Kidney (tissue), 14 donors: Measurements from ENCODE around the gene CACNG3. TPM values are rescaled to one million over a fixed set of nuclear protein-coding genes. Genes with fewer than 3 reads are reported as not detected.
"Not testable (repeated sequence)": the region's sequence is repeated elsewhere in the genome, so short reads cannot be mapped to it uniquely, and the experiment has no call there.

Source experiments
- DNase-seq, 5 donors: peaks; one replicate each; pipeline ENCODE4 v3.0.0-alpha.2; 2013 to 2020
- FAIRE-seq: peaks from 2 replicates; lab custom pipeline; 2012; peaks lifted over from hg19 to GRCh38; lab: Jason Lieb, UNC
- H3K27ac ChIP-seq, 2 donors: one replicate each; pipeline ENCODE4 v1.7.0; 2013; ENCODE audit warnings: low read depth in 2 of 2, low read length in 2 of 2, inconsistent platforms in 1 of 2
- H3K27me3 ChIP-seq: one replicate; pipeline ENCODE4 v1.7.1; 2013; ENCODE audit warnings: low read length, inconsistent platforms; ENCODE audit not compliant: control insufficient read depth, insufficient read depth
- H3K36me3 ChIP-seq, 3 donors: one replicate each; pipeline versions ENCODE4 v1.7.0 to v1.7.1; 2013; ENCODE audit warnings: low read length in 3 of 3, control low read depth in 1 of 3, inconsistent platforms in 1 of 3; ENCODE audit not compliant: insufficient read depth in 3 of 3, control insufficient read depth in 2 of 3
- H3K4me1 ChIP-seq, 3 donors: one replicate each; pipeline versions ENCODE4 v1.7.0 to v1.7.1; 2013; ENCODE audit warnings: low read length in 3 of 3, inconsistent platforms in 1 of 3, low read depth in 1 of 3; ENCODE audit not compliant: control insufficient read depth in 2 of 3, insufficient read depth in 2 of 3
- H3K4me3 ChIP-seq, 3 donors: one replicate each; pipeline versions ENCODE4 v1.7.0 to v1.8.1; 2013; ENCODE audit warnings: low read length in 3 of 3, control low read depth in 1 of 3, inconsistent platforms in 1 of 3
- H3K9ac ChIP-seq, 3 donors: one replicate each; pipeline versions ENCODE4 v1.7.0 to v1.7.1; 2013; ENCODE audit warnings: low read length in 3 of 3, control low read depth in 1 of 3, inconsistent platforms in 1 of 3
- H3K9me3 ChIP-seq, 3 donors: one replicate each; pipeline versions ENCODE4 v1.7.0 to v1.7.1; 2013; ENCODE audit warnings: low read length in 3 of 3, control low read depth in 1 of 3, inconsistent platforms in 1 of 3; ENCODE audit not compliant: control insufficient read depth in 2 of 3, insufficient read depth in 1 of 3
- CTCF ChIP-seq: IDR thresholded peaks from 3 replicates; pipeline ENCODE4 v1.5.1; 2012; ENCODE audit warnings: mild to moderate bottlenecking, moderate library complexity, borderline replicate concordance; ENCODE audit not compliant: insufficient read depth; ENCODE audit errors: extremely low read depth
- intact Hi-C: fragments of 100-400 bp; cut with DNase I; formaldehyde crosslinking; loops from one replicate; pipeline ENCODE4 v1.11.1; 2022
- polyA plus RNA-seq: library from polyadenylated mRNA; stranded (reverse); fragments of 350-450 nt; fragmentation: Illumina TruSeq; extraction: RNeasy Lipid Tissue Mini Kit (QIAGEN cat#74804); gene quantifications from one replicate; pipeline ENCODE4 v1.2.3, GENCODE V29; 2014; ENCODE audit warnings: low read depth, low replicate concordance; ENCODE audit not compliant: insufficient read depth
- total RNA-seq: library from RNA; stranded (reverse); fragmentation: NEBNext Ultra II Directional; extraction: Animal tissue kit (Norgen Biotek cat#: 25700); gene quantifications from one replicate; pipeline ENCODE4 v1.2.1, GENCODE V29; 2021
- donor health status: control.
- donor health status: control.
- donor health status: control.
- donor health status: control.
- donor health status: control.
- donor health status: DM: yes; HTN: yes; CAD: no.
- donor health status: Normal renal cell carcinoma (clear cell type).

Gene CACNG3
- total and polyA plus RNA-seq, 2 donors from 2014 or later = not detected

- no peak overlapping the region for H3K27ac ChIP-seq
- no peaks in the 10 kb centered on the region for H3K4me1 ChIP-seq
- no peaks in the 10 kb centered on the region for H3K27me3 ChIP-seq
- H3K4me3 ChIP-seq = no peak overlapping the region
- no peaks in the 10 kb centered on the region for H3K36me3 ChIP-seq
- H3K9ac ChIP-seq = no peak overlapping the region
- DNase-seq (no peak), FAIRE-seq (no peak)
- no peak for TF ChIP-seq CTCF
- intact Hi-C loops = no loop called here
- peaks cover 0 to 5% (median 0%) of the 10 kb centered on the region in 3 donors for H3K9me3 ChIP-seq
Observed at GRCh38 chr16:24235806-24236205, 20.3 kb upstream of the CACNG3 start.

GRCh38 chr16:24238846-24239245, 17.3 kb upstream of the CACNG3 start:
- H3K36me3 ChIP-seq, H3K4me1 ChIP-seq, DNase-seq, H3K27ac ChIP-seq, H3K9me3 ChIP-seq, H3K27me3 ChIP-seq, FAIRE-seq, intact Hi-C loops, H3K4me3 ChIP-seq, H3K9ac ChIP-seq: not testable (repeated sequence)

DNA sequence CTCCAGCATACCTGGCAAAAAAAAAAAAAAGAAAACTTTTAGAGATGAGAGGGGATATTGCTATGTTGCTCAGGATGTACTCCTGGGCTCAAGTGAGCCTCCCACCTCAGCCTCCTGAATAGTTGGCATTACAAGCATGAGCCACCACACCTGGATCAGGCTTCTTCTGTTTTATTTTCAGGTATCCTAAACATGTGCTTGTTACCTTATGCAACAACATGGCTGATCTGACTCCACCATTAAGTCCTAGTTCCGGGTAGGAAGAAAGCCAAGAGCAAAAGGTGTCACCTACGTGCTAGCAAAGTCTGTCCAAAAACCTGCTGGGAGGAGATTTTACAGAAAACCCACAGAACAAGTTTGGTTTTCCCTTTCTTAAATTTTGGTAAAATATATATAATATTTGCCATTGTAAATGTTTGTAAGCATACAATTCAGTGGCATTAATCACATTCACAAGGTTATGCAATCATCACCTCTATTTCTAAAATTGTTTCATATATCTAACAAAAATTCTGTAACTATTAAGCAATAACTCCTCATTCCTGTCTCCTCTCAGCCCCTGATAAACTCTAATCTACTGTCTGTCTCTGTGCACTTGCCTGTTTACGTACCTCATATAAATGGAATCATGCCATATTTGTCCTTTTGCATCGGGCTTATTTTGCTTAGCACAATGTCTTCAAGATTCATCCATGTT, 9.1 kb upstream of the CACNG3 start:
- DNase-seq (no peak), FAIRE-seq (no peak)
- TF ChIP-seq CTCF = no peak
- Histone ChIP-seq H3K27me3 (no peaks in the 10 kb centered on the region), H3K36me3 (no peaks in the 10 kb centered on the region), H3K9ac (no peak overlapping the region), H3K9me3 (no peaks in the 10 kb centered on the region), H3K4me3 (no peak overlapping the region), H3K27ac (no peak overlapping the region), H3K4me1 (no peaks in the 10 kb centered on the region)
- intact Hi-C loops = no loop called here

DNA sequence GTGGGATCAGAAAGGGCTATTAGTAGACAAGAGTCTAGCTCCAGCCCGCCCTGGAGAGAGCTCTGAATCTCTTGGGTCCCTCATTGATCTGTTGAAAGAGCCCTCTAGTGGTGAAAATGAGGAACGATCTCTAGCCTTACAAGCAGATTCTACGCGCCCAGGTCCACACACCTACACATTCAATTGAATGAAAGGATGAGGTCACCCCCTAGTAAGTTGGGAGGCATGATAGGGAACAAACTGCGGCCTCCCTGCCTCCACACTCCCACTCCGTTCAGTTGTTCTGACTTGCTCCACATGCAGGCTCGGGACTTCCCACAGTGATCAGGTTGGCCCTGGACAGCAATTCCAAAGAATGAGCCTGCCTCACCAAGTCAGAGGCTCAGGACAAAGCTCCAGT, 2.9 kb upstream of the CACNG3 start:
- Histone ChIP-seq H3K4me3 (no peak overlapping the region), H3K4me1 (no peaks in the 10 kb centered on the region), H3K27me3 (peaks cover 2% of the 10 kb centered on the region), H3K36me3 (no peaks in the 10 kb centered on the region), H3K9ac (no peak overlapping the region), H3K27ac (no peak overlapping the region), H3K9me3 (no peaks in the 10 kb centered on the region)
- intact Hi-C loops = no loop called here
- DNase-seq (peak in 2 of 5 donors; percentile 17 to 48), FAIRE-seq (no peak)
- TF ChIP-seq CTCF = peak; percentile 57
